Measurements from ENCODE around the gene USP27X.
A peak's percentile ranks its signal among the peaks of the same experiment; 100 is the strongest.

Gene USP27X

GRCh38 chrX:49860867-49861535, 18.3 kb upstream of the USP27X start:
- no peak for TF ChIP-seq CTCF (IDR thresholded peaks at IDR 0.05; ENCODE audit: borderline replicate concordance, insufficient read depth, low read depth, low read length)
- no peak overlapping the region for H3K4me3 ChIP-seq (ENCODE audit: low read depth, low read length)

- TF ChIP-seq CTCF (IDR thresholded peaks at IDR 0.05; ENCODE audit: borderline replicate concordance, insufficient read depth, low read depth, low read length): no peak
Measured at GRCh38 chrX:49862093-49862492, 17.2 kb upstream of the USP27X start.

GRCh38 chrX:49868739-49869138, 10.5 kb upstream of the USP27X start:
- no peak overlapping the region for H3K4me3 ChIP-seq (ENCODE audit: low read depth, low read length)
- no peak for TF ChIP-seq CTCF (IDR thresholded peaks at IDR 0.05; ENCODE audit: borderline replicate concordance, insufficient read depth, low read depth, low read length)

More at GRCh38 chrX:49862093-49862492, 17.2 kb upstream of the USP27X start:
- no peak overlapping the region for H3K4me3 ChIP-seq (ENCODE audit: low read depth, low read length)

- TF ChIP-seq CTCF (IDR thresholded peaks at IDR 0.05; ENCODE audit: borderline replicate concordance, insufficient read depth, low read depth, low read length): no peak; the same call in 1 of the 2 replicates
- no peak overlapping the region for H3K4me3 ChIP-seq (ENCODE audit: low read depth, low read length)
Measured at GRCh38 chrX:49876750-49877149, 2.5 kb upstream of the USP27X start.

GRCh38 chrX:49877397-49878101, 1.7 kb upstream of the USP27X start:
- no peak for TF ChIP-seq CTCF (IDR thresholded peaks at IDR 0.05; ENCODE audit: borderline replicate concordance, insufficient read depth, low read depth, low read length)
- H3K4me3 ChIP-seq (ENCODE audit: low read depth, low read length): no peak overlapping the region

- peak overlapping the region; percentile 66 for H3K4me3 ChIP-seq (ENCODE audit: low read depth, low read length)
- no peak for TF ChIP-seq CTCF (IDR thresholded peaks at IDR 0.05; ENCODE audit: borderline replicate concordance, insufficient read depth, low read depth, low read length)
Measured at GRCh38 chrX:49878128-49878833, 1.0 kb upstream of the USP27X start.
